GM12872 (cell line): ENCODE measurements around the gene MYH9.

ENCODE experiments used
- CTCF ChIP-seq: IDR thresholded peaks from 3 replicates; pipeline ENCODE4 v1.5.1; 2011; ENCODE audit warnings: low read depth, mild to moderate bottlenecking, low read length, moderate library complexity; ENCODE audit not compliant: insufficient read depth

MYH9 gene

GRCh38 chr22:36350751-36351594 lies 36.8 kb downstream of the MYH9 start:
- TF ChIP-seq CTCF = no peak

GRCh38 chr22:36349726-36350125 lies 38.0 kb downstream of the MYH9 start:
- TF ChIP-seq CTCF = no peak

GRCh38 chr22:36348760-36349159 lies 39.0 kb downstream of the MYH9 start:
- no peak for TF ChIP-seq CTCF

GRCh38 chr22:36347094-36347493 lies 40.7 kb downstream of the MYH9 start:
- TF ChIP-seq CTCF = no peak

GRCh38 chr22:36344106-36344827 lies 43.5 kb downstream of the MYH9 start:
- TF ChIP-seq CTCF = no peak

GRCh38 chr22:36343720-36344105 lies 44.1 kb downstream of the MYH9 start:
- no peak for TF ChIP-seq CTCF

GRCh38 chr22:36343070-36343719 lies 44.6 kb downstream of the MYH9 start:
- TF ChIP-seq CTCF = no peak
